MM.1S (cell line): Measurements from ENCODE around the gene OXER1.

Source experiments
- DNase-seq: peaks from one replicate; pipeline ENCODE4 v3.0.0-alpha.2; 2015
- H2AFZ ChIP-seq: fragments of 300-600 bp; sonication (generic); 2 replicates; pipeline ENCODE4 v1.6.0; 2016; ENCODE audit warnings: antibody characterized with exemption, low read length
- H3F3A ChIP-seq: fragments of 300-600 bp; sonication (generic); 2 replicates; pipeline ENCODE4 v1.6.1; 2016; ENCODE audit warnings: mild to moderate bottlenecking, antibody characterized with exemption, low read length, moderate library complexity, mixed read lengths; ENCODE audit not compliant: insufficient read depth
- H3K27ac ChIP-seq: fragments of 300-600 bp; sonication (generic); 2 replicates; pipeline ENCODE4 v1.5.1; 2016; ENCODE audit warnings: mild to moderate bottlenecking, low read length
- H3K27me3 ChIP-seq: fragments of 300-600 bp; sonication (generic); replicated peaks from 2 replicates; pipeline ENCODE4 v1.6.0; 2016; ENCODE audit warnings: low read length; ENCODE audit not compliant: insufficient read depth
- H3K36me3 ChIP-seq: fragments of 300-600 bp; sonication (generic); replicated peaks from 2 replicates; pipeline ENCODE4 v1.6.1; 2016; ENCODE audit warnings: mild to moderate bottlenecking, low read length, mixed read lengths; ENCODE audit not compliant: insufficient read depth
- H3K4me1 ChIP-seq: fragments of 300-600 bp; sonication (generic); 2 replicates; pipeline ENCODE4 v1.6.1; 2016; ENCODE audit warnings: low read length, mixed read lengths
- H3K4me2 ChIP-seq: fragments of 300-600 bp; sonication (generic); 2 replicates; pipeline ENCODE4 v1.6.0; 2016; ENCODE audit warnings: low read depth, low read length
- H3K4me3 ChIP-seq: fragments of 300-600 bp; sonication (generic); 2 replicates; pipeline ENCODE4 v1.5.1; 2016; ENCODE audit warnings: low read length, mixed read lengths
- H3K79me2 ChIP-seq: fragments of 300-600 bp; sonication (generic); 2 replicates; pipeline ENCODE4 v1.6.1; 2016; ENCODE audit warnings: mixed run types, low read length, mixed read lengths
- H3K9ac ChIP-seq: fragments of 300-600 bp; sonication (generic); 2 replicates; pipeline ENCODE4 v1.6.1; 2016; ENCODE audit warnings: low read length, mixed read lengths
- H3K9me2 ChIP-seq: fragments of 300-600 bp; sonication (generic); replicated peaks from 2 replicates; pipeline ENCODE4 v1.6.1; 2016; ENCODE audit warnings: mild to moderate bottlenecking, low read length, mixed read lengths; ENCODE audit not compliant: insufficient read depth
- H3K9me3 ChIP-seq: fragments of 300-600 bp; sonication (generic); replicated peaks from 2 replicates; pipeline ENCODE4 v1.6.1; 2016; ENCODE audit warnings: mild to moderate bottlenecking, low read length, mixed read lengths; ENCODE audit not compliant: insufficient read depth
- H4K20me1 ChIP-seq: fragments of 300-600 bp; sonication (generic); 2 replicates; pipeline ENCODE4 v1.6.1; 2016; ENCODE audit warnings: mild to moderate bottlenecking, low read length, moderate library complexity, mixed read lengths; ENCODE audit not compliant: insufficient read depth
- CTCF ChIP-seq: fragments of 300-600 bp; sonication (generic); IDR thresholded peaks from 2 replicates; pipeline ENCODE4 v1.5.1; 2016; ENCODE audit warnings: antibody characterized with exemption, low read length, mixed read lengths
- EZH2 ChIP-seq: fragments of 300-600 bp; sonication (generic); optimal IDR thresholded peaks from 2 replicates; pipeline ENCODE3; 2017; ENCODE audit warnings: low read depth, mild to moderate bottlenecking, antibody characterized with exemption, low read length, mixed read lengths
- EZH2phosphoT487 ChIP-seq: fragments of 300-600 bp; sonication (generic); IDR thresholded peaks from 2 replicates; pipeline ENCODE4 v1.6.1; 2018; ENCODE audit warnings: antibody characterized with exemption, low read length

The OXER1 gene

GRCh38 chr2:42808301-42808700, 44.4 kb upstream of the OXER1 start:
- TF ChIP-seq EZH2, result no peak
- no peak for DNase-seq
- Histone ChIP-seq H3K4me3 (no peak overlapping the region), H3K79me2 (no peaks in the 10 kb centered on the region), H3K27me3 (no peaks in the 10 kb centered on the region), H3K9me3 (no peaks in the 10 kb centered on the region), H3K9me2 (no peaks in the 10 kb centered on the region), H4K20me1 (no peaks in the 10 kb centered on the region), H3F3A (peaks cover 19% of the 10 kb centered on the region), H3K27ac (no peak overlapping the region), H3K4me1 (peaks cover 8% of the 10 kb centered on the region; the same call in 1 of the 2 replicates), H3K9ac (no peak overlapping the region), H3K36me3 (no peaks in the 10 kb centered on the region), H2AFZ (no peak overlapping the region), H3K4me2 (no peak overlapping the region)

- Histone ChIP-seq H3K36me3 (no peaks in the 10 kb centered on the region), H3K9ac (no peak overlapping the region), H3K9me2 (no peaks in the 10 kb centered on the region), H3K4me3 (no peak overlapping the region), H3K4me1 (0 out of 2 replicates have a peak, but pooled peaks cover 5% of the 10 kb centered on the region), H4K20me1 (no peaks in the 10 kb centered on the region), H3K27me3 (no peaks in the 10 kb centered on the region), H2AFZ (no peak overlapping the region), H3K4me2 (no peak overlapping the region), H3K9me3 (no peaks in the 10 kb centered on the region), H3K79me2 (no peaks in the 10 kb centered on the region), H3F3A (peaks cover 12% of the 10 kb centered on the region), H3K27ac (no peak overlapping the region)
- TF ChIP-seq EZH2phosphoT487 (no peak), EZH2 (no peak), CTCF (no peak)
- DNase-seq, result no peak
These were observed 42.9 kb upstream of the OXER1 start for GRCh38 chr2:42806786-42807185.

DNA sequence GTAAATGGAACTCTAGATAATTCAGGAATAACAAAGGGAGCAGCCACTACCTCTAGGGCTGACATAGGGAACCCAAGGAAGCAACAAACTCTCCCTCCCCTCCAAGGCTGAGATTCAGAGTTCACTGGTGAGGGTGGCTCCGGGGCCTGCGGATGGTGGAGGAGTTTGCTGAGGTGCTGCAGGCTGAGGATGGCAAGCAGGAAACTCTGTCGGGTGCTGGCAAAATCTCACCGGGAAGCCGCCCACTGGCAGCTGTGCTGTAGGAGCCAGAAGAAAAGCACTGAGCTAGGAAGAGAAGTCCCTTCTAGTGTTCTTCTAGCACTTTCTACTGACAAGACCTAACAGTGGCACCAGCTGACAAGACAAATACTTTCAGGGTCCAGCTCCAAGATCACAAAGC, 41.0 kb upstream of the OXER1 start:
- DNase-seq, result no peak
- no peaks in the 10 kb centered on the region for H3K79me2 ChIP-seq
- H3K27me3 ChIP-seq, result no peaks in the 10 kb centered on the region

More for the DNA sequence above, 41.0 kb upstream of the OXER1 start:
- Histone ChIP-seq H3K4me2 (no peak overlapping the region), H3K27ac (no peak overlapping the region), H3K9me3 (no peaks in the 10 kb centered on the region), H4K20me1 (no peaks in the 10 kb centered on the region), H3K4me3 (no peak overlapping the region), H2AFZ (no peak overlapping the region), H3K9me2 (no peaks in the 10 kb centered on the region), H3K9ac (no peak overlapping the region), H3K36me3 (no peaks in the 10 kb centered on the region), H3K4me1 (0 out of 2 replicates have a peak, but pooled peaks cover 5% of the 10 kb centered on the region), H3F3A (no peaks in the 10 kb centered on the region; the same call in 1 of the 2 replicates)
- TF ChIP-seq EZH2, result no peak
- no peak for TF ChIP-seq EZH2phosphoT487
- TF ChIP-seq CTCF, result no peak
